Measurements from ENCODE around the gene CDH9.

Gene CDH9, protein sequence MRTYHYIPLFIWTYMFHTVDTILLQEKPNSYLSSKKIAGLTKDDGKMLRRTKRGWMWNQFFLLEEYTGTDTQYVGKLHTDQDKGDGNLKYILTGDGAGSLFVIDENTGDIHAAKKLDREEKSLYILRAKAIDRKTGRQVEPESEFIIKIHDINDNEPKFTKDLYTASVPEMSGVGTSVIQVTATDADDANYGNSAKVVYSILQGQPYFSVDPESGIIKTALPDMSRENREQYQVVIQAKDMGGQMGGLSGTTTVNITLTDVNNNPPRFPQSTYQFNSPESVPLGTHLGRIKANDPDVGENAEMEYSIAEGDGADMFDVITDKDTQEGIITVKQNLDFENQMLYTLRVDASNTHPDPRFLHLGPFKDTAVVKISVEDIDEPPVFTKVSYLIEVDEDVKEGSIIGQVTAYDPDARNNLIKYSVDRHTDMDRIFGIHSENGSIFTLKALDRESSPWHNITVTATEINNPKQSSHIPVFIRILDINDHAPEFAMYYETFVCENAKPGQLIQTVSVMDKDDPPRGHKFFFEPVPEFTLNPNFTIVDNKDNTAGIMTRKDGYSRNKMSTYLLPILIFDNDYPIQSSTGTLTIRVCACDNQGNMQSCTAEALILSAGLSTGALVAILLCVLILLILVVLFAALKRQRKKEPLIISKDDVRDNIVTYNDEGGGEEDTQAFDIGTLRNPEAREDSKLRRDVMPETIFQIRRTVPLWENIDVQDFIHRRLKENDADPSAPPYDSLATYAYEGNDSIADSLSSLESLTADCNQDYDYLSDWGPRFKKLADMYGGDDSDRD

DNA sequence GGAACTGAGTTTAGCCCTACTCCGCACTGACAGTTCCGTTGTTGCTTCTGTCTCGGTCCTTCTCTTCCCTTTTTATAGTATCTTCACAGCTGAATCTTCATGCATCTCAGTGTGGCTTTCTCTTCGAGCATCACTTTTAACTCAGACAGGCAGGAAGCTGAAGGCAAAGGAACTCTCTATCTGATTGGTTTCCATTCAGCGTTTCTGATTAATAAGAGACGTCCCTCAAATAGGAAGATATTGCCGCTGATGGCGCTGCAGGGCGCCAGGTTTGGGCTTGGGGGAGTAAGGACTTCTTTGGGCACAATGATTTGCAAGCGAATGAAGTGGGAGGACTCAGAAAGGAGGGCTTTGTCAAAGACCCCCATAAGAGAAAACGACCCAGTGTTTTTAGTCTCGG is at the start of gene CDH9:
Gene CDH9, minus strand, starts transcription at position 111 of the 400 bp plus-strand sequence. CDS start 50,253 bp downstream, outside the sequence.
- DNase-seq, result peak in 6 of 51 donors; percentile 0 to 29 (median 6)

DNA sequence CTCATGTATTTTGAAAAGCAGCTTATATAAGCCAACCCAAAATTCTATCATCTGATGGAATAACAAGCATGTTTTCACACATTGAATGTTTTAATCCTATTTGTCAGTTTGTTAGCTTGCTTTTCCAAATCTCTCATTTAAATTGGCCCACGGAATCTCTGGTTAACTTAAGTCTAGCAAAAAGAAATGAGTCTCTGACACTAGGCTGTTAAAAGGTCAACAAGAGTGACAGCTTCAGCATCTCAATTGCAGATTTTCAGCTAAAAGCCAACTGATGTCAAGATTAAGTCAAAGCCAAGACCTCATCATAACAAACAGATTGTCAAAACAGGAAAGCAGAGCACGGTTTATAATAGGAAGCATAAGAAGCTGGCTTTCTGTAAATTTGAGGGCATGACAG is 49.4 kb upstream of the CDH9 start:
- DNase-seq, result no peak

DNA sequence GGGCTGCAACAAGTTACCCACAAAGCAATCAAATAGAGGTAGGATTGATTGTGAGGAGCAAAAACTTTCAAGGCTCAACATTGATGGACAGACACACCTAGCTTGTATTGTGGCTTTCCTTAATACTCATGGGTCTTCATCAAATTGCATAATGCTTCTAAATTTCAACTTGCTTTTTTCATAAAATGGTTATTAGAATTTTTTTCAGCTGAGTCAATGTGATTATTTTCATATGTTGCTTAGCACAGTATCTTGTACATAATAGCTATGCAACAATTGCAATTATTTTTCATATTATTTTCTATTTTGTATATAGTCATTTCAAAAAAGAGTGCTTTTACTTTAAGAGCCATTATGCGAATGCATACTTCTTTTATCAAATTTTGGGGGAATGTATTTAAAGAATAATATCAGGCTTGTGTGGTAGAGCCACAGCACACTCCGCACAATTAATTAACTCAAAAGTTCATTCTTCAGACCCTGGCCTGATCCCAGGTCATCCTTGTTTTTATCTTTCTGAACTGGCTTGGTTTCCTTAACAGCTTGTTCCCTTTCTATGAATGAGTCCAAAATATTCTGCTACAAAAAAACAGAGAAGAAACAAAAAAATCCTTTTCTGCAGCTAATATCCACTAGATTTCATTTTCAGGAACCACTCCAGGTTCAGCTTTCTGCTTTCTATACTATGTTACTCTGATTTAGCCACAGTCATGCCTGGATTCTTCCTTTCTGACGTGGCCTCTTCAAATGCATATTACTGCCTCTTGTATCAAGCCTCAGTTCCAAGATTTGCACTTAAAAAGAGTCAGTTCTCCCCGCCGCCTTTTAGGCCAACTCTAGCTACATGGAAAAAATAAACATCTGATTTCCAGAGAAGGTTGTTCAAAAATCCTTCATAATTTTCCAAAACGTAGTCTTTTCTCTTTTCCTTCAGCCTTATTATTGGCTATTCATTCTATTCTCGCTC is 45.3 kb upstream of the CDH9 start:
- DNase-seq, result no peak

DNA sequence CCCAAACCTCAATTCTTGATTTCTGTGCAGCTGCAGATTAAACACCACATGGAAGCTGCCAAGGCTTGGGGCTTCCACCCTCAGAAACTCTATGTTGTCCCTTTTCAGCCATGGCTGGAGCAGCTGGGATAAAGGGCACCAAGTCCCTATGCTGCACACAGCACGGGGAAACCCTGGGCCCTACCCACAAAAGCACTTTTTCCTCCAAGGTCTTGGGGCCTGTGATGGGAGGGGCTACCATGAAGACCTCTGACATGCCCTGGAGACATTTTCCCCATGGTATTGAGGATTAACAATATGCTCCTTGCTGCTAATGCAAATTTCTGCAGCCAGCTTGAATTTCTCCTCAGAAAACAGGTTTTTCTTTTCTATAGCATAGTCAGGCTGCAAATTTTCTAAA is 41.8 kb upstream of the CDH9 start:
- DNase-seq, result no peak

DNA sequence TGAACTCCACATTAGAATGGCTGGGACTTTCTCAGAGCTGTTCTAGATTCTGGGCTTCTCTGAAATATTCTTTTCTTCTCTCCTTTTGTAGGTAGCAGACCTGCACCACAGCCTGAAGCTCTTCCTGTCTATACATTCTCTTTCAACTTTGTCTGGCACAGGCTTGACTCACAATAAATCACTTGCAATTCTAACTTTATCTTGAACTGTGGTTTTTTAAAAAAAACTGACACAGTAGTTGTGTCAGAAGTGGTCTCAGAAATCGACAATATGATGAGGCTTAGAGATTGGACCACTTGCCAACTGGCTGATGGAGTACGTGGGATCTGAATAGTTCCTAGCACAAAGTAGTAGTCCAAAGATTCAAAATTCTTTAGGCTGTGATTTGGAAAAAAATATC is 24.1 kb upstream of the CDH9 start:
- no peak for DNase-seq

DNA sequence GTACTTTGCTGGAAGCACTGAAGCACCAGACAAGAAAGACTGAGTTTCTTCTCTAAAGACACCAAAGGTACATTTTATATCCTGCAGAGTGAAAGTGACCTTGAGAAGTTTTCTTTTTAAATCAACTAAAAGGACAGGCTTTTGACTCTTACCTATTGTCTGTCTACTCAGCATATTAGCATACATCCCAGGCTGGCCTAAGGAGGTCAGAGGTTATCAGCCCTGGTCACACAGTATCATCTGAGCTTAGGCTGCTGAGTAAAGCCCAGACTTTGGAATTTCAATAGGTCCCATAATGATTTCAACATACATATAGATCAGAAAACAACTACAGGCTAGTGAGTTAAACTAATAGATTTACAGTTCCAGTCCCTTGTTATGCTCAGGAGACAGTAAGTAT is 10.1 kb upstream of the CDH9 start:
- no peak for DNase-seq

DNA sequence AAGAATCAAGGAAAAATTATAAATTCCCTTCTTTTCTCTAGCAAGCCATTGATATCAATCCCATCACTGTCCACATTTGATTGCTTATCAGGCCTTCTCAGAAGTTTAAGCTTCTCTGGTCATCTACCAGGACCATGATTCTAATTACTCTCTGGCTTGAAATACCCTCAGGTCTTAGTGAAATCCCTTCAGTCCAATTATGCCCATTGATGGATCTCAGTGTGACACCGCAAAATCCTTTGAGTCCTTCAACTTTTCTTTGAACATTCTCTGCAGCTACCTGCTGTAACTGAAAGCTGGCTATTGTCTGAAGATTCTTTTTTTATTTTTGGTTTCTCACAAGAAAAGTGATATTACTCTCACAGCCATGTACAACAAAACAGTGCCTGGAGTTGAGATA is 3.0 kb upstream of the CDH9 start:
- no peak for DNase-seq

DNA sequence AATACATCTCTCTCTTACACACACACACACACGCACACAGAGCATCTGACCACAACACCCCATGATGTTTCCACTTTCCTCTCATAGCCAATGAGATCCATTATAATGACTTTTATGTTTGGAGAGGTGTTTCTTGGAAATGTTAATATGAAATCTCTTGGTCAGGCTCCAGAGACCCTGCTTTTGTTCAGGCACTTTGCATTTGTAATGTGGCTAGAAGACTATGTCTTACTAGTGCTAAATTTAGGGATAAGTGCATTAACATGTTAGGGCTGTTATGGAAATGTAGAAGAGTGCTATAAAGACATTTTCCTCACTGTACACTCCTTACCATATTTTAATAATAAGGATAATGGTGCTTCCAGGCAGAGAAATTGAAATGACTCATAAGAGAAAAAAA is 3.8 kb downstream of the CDH9 start:
- DNase-seq, result no peak

DNA sequence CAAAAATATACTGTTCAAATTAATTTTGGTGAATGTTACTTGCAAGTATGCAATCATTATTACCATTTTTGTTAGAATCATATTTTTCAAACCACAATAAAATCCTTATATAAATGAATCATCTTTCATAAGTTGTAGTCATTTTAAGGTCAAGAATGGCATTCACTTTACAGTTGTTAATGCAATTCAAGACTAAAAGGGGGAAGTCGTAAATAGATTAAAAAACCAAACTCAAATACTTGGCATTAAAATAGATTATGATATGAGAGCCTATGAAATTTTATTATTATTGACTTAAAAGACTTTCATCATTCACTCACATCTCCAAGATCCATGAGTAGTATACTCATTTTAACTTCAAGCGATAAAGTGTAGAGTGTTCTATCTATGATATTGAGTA is 11.6 kb downstream of the CDH9 start:
- DNase-seq, result no peak

DNA sequence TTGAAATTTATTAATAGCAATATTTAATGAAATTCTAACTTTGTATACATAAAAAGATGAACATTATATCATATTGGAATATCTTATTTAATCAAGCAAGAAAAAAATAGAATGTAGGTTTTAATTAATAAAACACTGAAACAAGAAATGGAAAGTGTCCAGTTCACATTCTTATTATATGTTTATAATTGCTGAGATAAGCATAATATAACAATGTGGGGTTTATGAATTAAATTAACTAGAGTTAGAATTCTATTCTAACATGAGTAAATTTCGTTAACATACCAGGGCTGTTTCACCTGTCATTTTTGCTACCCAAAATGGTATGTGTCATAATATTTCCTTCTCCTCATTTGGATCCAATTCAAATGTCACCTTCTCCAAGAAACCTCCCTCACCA is 12.3 kb downstream of the CDH9 start:
- DNase-seq, result no peak

DNA sequence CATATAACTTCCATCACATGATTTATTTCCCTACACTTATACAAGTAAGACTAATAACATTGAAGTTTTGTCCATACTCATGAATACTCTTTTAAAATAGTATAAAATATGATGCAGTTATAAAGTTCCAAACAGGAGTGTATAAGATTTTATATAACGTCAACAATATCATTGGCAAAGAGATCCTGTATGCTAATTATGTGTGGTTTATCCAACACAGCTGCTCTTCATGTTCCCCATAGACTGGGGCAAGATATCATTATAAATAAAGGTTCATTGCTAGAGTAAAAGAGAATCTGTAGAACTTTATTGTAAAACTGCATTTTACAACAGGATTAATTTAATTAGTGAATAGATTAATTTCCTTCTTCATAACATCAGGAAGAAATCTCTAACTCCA is 16.9 kb downstream of the CDH9 start:
- no peak for DNase-seq

DNA sequence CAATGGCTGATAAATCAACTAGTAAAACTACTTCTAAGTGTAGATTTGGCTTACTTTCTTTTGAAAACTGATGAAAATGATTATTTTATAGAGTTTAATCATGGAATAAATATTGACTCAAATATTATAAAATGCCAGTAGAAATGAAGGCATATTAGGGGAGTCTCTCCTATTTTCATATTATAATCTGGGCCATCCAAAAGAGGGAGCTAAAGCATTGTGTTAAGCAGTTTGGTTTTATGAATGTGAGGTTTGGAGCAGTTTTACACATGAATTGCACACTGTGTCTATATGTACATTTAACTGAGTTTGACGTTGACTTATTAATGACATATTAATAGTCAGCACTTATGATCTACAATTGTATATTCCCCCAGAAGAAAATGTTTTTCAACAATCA is 17.4 kb downstream of the CDH9 start:
- DNase-seq, result no peak

DNA sequence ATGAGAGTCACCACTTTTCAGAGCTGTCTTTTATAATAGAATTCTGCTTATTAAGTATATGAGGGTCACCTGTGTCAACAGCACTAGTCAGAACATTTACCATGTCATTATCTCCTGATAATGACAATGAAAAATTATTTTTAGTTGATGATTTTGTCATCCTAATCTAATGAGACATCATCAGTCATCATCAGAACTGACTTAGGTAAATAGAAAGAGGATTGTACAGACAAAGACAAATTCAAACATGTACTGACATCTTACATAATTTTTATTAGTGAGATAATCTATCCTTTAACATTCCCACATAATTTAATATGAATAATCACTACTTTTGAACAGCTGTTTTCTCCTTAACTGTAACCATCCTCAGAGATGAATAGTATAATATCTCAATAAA is 22.6 kb downstream of the CDH9 start:
- no peak for DNase-seq

DNA sequence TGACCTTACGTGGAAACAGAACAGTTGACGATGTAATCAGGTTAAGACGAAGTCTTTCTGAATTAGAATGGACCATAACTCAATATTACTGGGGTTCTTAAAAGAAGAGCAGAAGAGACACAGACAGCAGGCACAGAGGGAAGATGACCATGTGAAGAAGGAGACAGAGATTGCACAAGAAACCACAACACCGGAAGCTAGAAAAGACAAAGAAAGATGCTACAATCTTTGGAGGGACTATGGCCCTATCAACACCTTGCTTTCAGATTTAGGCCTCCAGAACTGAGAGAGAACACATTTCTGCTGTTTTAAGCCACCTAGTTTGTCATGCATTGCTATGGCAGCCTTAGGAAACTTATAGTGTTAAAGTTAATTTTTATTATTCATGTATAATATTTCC is 27.1 kb downstream of the CDH9 start:
- no peak for DNase-seq

DNA sequence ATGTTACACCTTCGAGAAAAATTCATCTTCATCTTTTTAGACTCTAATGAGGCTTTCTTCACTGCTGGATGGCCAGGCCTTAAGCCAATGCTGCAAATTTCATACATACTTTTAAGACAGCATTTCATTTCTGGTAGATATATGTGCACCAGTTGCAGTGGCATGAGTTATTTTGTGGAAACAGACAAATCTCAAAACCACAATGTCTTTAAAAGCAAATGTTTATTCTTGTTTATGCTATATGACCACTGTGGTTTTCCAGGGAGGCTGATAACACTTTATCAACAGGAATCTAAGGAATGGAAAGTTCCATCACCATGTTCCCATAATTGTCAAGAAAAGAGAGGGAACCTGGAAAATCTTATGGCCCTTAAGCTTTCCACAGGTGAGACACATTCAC is 27.7 kb downstream of the CDH9 start:
- no peak for DNase-seq

DNA sequence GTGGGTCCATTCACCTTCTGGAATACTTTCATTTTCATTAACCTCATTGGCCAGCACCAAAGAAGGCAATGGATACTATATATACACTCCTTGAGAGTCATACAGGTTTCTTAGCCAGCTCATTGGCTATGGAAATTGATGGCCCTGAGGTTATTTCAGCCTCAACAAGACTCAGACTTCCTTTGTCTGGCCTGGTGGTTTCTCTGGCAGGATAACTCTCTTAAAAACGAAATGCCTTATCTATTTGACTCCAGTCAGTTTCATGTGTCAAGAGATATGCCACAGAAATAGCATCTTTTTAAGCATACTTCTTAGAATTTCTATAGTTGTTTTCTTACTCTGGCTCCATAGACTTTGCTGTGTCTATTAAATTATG is 28.9 kb downstream of the CDH9 start:
- no peak for DNase-seq

DNA sequence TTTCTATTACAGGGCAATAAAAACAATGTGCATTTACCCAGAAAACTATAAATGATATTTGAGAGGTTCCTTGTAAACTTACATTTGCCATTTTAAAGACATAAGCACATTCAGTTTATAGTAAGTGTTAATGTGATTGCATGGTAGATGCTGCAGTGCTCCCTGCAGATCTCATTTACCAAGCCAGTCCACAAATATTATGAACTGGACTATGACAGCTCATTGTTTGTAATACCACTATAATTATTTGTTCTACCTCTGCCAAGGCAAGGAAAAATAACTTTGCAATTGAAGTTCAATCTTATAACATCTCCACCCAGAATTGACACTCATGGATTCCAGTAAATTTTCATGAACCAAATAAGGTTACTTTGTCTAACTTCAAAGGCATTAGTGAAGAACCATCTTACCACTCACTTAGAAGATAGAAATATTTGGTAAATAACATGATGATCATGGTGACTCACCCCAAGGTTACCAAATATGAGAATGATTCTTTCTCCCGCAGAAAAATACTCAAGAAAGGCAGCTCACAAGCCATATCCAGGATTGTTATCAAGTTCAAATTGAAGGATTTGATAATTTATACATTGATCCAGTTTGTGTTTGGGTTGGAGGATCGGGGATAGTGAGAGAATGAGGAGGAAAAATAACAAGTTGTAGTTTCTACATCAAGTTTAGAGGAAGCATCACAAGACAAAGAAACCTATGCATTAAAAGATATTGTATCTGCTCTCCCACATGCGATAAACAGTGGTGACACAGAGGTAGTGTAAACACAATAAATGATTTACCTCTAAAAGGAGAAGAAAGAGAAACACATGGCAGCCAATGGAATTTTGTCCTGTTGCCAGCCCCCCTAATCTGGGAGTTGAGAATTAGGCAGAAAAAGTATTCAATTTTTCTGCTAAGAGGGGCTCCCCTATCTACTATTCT is 29.5 kb downstream of the CDH9 start:
- DNase-seq, result no peak

DNA sequence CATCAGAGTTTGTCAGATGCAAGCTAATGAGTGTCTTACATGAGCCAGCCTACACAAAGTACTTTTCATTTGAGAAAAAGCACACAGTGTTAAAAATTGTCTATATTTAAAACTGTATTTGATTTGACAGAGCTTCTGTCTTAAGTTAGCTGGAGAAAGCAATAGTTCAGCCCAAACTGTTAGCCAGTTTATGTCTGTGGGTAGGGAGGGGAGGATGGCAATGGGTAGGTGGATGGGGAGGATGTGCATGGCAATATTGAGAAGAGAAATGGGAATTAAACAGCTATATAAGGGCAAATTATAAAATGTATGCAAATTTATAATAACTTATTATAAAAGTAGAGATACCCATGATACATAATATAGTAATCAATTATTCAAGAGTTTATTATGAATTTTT is 31.3 kb downstream of the CDH9 start:
- no peak for DNase-seq

DNA sequence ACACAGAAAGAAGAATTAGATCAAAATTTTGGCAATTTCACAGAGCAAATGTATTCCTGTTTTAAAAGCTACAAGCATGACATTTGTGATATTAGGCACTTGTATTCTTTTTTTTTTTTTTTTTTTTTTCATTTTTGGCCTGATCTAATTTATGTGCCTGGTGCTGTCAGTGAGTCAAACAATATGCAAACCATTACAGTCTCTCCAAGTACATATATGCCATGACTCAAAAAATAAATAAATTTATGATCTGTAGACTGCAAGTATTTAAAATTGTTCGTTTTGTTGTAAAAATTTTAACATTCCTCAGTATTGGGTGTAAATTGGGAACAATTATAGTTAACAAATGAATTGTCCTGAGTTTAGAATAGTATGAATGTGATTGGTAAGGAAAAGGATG is 51.4 kb downstream of the CDH9 start:
- DNase-seq, result no peak

DNA sequence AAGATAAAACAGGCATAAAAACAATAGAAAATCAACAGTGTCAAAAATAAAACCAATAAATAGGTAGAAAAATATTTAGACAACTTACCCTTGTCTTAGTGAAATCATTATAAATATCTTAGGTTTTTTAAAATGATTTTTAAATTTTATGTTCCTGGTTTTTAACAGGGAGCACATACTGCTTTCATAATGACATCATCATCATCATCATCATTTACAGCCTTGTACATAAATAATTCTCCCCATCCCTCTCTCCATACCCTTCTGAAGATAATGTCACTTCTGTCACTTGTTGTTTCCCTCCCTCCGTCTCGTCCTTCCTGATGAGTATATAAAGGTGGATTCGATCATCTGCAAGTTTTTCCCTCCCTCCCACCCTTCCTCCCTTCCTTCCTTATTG is 56.6 kb downstream of the CDH9 start:
- DNase-seq, result no peak

DNA sequence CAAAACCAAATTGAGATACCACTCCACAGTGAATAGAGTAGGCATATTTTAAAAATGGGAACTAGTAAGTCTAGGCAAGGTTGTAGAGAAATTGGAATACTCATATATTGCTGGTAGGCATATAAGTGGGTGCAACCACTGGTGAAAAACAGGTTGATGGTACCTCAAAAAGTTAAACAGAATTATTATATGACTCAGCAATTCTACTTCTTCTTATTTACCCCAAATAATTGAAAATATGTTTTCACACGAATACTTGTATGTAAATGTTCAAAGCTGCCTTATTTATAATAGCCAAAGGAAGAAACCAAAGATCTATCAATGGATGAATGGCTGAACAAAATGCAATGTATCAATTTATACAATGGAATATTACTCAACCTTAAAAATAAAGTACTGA is 79.1 kb downstream of the CDH9 start:
- no peak for DNase-seq
